GM18511 (cell line): ENCODE measurements around the gene AFAP1L1.
A peak's percentile ranks its signal among the peaks of the same experiment; 100 is the strongest.

Source experiments
- ATAC-seq: cut with Tn5 transposase; IDR thresholded peaks from one replicate; pipeline ENCODE4 v1.9.1; 2021; ENCODE audit warnings: mild to moderate bottlenecking, moderate library complexity; ENCODE audit not compliant: unreplicated experiment

AFAP1L1 gene

DNA sequence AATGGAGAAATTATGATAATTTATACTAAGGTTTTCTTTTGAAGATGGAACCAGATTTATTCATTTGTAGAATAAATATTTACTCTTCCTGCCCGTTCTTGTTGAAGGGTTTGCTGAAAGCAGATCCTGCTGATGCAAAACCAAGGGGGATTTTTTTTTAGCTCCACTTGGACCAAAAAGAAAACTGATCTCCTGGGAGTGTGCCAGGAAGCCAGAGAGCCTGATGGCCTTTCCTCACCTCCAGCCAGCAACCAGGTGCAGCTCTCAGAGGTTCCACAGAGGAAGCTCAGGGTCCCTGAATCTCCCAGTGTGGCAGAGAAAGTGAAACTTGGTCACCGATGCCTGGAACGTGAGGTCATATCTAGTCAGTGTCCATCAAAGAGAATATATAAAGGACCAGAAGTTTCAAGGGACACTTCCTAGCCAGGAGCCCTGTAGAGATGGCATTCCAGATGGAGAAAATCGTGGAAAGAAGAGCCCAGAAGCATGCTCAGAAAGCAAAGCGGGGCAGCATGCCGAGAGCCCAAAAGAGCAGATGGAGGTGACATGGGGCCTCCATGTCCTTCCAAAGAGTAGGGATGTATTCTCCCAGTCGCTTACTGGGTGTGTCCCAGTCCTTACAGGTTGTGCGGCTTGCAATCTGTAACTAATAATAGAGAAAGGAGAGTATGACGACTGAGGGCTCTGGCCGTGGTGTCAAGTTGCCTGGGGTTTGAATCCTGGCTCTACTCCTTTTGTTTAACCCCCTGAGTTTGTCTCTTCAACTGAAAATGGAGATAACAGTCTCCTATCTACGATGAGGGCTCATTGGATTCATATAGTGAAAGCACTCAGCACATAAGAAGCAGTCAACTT is 12.2 kb downstream of the AFAP1L1 start:
- no peak for ATAC-seq

GRCh38 chr5:149284501-149284900 is 12.8 kb downstream of the AFAP1L1 start:
- ATAC-seq, result no peak

DNA sequence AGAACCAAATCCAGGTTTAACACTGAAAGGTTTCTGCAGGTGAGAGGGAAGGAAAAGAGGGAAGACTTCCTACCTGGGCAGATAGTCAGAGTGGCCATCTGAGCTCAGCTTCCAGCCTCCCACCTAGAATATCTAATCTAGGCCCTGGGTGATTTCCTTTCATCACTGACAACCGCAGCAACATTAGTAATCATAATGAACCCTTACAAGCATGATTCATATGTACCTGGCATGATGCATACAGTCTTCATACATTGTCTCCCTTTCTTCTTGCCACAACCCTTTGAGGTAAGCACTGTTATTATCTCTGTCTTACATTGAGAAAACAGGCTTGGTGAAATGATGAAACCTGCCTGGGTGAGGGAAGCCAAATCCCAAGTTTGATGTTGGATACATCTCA is 13.5 kb downstream of the AFAP1L1 start:
- ATAC-seq, result no peak

DNA sequence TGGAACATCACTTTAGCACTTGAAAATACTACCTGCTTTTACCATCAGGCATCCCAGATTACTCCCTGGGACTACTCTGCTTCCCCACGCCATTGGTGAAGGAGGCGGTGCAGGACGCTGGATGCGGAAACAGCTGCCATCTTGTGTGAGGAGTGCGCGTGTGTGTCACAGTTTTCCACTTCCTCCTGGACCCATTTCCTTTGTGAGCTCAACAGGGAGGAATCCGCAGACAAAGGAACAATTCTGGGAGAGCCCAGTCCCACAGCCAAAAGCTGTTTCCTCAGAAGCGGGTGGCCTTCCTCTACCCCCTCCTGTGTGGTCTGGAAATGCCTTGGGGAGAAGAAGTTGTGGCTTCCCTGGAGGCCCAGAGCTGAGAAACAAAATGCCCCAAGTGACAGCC is 16.8 kb downstream of the AFAP1L1 start:
- no peak for ATAC-seq

DNA sequence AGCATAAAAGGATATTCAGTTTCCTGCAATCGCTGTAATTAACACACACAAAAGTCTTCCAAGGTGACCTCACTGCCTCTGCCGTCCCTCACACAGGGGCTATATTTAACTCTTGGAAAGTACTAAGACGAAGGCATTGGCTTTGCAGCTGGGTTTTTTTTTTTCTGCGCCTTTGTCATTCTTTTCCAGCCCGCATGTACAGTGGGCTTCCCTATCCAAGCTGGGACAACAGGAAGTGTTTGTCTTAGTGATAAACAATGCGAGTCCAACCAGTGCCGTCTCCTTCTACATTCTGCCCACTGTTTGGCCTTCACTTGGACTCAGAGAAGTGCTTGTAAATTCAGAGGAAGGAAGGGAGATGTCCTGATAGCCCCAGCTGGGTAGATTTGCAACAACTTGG is 17.6 kb downstream of the AFAP1L1 start:
- no peak for ATAC-seq

DNA sequence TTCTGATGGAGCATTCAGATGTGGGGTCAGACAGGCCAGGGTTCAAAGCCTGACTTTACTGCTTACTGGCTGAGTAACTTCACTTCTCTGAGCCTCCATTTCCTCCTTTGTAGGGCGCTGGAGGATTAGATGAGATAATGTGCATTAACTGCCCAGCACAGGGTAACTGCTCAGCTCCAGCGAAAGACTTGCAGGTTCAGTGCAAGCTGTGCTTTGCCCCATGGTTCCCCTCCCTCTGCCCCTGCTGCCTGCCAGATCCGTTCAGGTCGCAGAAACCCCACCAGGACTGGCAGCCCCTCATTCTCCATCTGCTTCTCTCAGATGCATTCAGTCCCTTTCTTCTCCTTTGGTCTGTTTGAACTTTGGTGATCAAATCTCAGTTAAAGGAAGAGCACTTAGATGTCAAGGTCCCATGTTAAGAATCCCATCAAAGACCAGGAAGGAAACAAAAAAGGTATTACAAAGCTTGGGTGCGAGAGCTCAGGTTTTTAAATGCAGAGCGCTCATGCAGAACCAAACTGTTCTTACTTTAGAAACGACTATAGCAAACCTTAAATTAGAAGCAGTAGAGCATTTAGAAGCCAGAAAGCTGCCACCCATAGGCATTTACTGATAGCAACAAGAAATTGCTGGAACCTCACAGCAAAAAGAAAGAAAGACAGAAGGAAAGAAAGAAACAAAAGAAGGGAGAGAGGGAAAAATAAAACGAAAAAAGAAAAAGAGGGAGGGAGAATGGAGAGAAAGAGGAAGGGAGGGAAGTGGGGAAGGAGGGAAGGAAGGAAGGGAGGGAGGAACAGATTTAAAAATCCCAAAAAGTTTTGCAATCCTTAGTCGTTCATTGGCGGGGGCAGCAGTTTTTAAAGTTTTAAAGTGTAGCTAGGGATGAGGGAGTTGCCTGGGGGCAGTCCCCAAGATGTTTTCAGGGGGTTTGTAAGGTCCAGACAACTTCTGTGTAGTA is 23.5 kb downstream of the AFAP1L1 start:
- ATAC-seq, result no peak

DNA sequence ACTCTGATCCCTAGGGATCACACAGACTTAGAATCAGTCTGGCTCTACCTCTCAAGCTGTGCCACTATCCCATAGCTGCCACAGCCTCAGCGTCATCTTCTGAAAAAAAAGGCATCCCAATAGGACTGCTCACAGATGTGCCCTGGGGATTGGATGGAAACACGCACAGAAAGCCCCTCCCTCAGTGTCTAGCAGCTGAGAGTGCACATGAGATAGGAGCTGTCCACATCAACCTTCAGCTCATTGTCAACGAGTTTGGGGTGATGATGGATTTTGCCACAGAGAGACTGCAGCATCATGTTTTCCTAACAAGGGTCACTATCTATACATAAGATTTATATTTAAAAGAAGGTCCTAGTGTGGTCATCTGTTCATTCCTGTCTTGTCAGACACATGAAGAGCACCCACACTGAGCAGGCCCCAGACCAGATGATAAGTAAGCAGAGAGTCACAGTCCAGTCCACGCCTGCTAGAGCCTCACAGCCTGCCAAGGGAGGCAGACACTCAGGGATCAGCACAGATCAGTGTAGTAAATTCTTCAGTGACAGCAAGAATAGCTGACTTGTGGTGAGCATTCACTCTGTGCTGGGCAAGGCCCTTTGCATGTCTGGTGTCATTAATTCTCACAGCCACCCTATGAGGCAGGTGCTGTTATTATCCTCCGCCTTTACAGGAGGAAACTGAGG is 25.8 kb downstream of the AFAP1L1 start:
- no peak for ATAC-seq

- ATAC-seq, result no peak
These were observed 26.5 kb downstream of the AFAP1L1 start for GRCh38 chr5:149298163-149298562.

DNA sequence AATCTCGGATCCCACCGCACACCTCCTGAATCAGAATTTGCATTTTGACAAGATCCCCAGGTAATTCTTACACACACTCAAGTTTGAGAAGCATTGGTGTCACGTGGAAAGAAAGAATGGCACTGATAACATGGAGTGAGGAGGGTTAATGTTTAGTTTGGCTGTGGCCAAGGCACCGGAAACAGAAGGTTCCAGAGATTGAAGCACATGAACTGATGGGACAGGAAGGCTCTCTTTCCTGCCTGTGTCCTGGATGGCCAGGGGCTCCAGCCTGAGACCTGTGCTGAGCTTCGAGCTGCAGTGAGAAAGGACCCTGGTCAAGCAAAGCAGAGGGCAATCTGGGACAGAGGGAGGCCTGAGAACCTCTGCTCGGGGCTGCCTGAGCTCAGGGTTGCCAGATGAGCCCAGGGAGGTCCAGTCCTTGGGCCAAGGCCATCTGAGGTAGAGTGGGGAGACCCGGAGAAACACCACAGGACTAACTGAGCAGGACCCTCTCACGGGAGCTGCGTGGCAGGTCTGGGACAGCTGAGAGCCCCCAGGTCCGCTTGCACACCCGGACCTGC is 27.3 kb downstream of the AFAP1L1 start:
- peak; percentile 41 for ATAC-seq

DNA sequence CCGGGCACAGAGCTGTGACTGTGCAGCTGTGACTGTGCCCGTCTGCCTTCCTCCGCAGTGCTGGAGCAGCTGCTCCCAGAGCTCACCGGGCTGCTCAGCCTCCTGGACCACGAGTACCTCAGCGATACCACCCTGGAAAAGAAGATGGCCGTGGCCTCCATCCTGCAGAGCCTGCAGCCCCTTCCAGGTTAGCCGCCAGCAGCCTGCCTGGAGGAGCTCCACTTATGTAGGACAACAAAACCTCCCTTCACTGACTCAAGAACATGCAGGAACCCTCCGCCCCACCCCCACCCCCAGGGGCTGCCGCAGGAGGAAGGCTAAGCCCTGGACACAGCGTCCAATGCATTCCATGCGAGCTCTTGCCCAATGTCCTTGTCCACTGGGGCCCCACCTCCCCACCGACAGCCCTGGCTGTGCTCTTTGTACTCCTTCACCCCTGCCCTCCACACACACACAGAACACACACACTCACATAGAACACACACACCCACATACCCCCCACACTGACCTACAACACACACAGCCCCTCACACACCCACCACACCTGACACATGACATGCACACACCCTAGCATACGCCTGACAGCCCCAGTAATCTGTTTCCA is 27.9 kb downstream of the AFAP1L1 start:
- ATAC-seq, result no peak

GRCh38 chr5:149300441-149300840 is 28.8 kb downstream of the AFAP1L1 start:
- ATAC-seq, result no peak

DNA sequence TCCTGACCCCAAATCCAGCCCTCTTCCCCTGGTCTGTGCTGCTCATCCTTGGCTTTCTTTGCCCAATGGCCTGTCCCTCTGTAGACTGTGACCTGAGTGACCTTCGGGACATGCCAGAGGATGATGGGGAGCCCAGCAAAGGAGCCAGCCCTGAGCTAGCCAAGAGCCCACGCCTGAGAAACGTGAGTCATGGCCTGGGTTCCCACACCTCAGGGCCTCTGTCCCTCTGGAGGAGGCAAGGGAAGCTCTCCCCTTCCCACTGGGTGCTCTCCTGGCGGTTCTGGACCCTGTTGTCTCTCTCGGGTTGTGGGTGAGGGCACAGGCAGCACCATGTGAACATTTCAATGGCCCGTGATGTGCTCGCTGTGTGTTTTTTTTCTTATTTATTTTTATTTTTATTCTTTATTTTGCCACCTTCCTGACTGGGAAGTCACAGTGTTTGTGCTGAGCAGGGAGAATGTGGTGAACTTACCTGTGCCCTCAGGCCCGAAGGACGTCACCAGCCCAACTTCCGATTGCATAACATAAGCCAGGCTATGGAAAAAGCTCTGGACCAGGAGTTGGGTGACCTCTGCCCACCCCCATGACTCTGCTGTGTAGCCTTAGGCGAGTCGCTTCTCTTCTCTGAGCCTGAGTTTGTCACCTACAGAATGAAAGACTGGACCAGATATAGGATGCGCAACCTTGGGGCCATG is 29.5 kb downstream of the AFAP1L1 start:
- no peak for ATAC-seq

DNA sequence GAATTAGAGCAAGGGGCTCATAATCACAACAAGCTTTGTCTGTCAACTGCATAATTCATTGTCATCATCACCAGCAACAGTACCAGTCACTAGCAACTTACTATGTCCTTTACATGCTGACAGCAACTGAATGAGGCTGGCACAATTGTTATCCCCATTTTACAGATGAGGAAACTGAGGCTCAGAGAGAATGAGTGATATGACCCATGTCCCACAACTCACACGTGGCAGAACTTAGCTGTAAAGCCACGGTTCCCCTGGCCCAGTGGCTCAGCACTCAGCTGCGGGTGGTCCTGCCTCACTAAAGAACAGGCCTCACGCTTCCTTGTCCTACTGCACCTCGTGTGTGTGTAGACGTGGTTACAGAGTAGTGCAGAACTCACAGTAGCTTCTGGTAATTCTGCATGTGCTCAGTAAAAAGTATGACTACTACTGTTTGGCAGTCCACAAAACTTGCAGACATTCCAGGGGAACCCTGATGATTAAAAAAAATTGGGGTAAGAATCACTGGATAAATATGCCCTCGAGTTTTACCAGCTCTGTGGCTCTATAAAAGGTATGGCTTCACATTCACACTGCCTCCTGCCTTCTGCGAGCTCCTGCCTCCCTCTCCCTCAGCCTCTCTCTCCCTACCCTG is 30.2 kb downstream of the AFAP1L1 start:
- no peak for ATAC-seq

DNA sequence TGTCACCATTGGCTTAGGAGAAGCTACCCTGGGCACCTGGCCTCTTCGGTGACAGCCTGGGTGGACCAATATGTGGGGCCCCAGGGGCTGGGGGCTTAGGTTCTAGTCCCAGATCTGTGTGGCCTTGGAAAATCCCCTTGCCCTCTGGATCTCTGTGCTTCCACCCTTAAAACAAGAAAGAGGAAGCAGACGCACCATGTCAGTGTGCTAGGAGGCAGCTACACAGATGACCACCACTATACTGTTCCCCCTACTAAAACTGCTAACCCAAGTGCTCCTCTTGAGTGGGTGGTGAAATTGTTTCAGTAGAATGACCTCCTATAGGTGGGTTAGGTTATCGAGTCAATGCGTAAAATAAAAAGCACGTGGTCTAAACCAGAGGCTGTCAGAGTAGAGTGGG is 31.0 kb downstream of the AFAP1L1 start:
- no peak for ATAC-seq

GRCh38 chr5:149303210-149303609 is 31.6 kb downstream of the AFAP1L1 start:
- no peak for ATAC-seq

- ATAC-seq, result no peak
These were observed 32.8 kb downstream of the AFAP1L1 start for GRCh38 chr5:149304195-149305078.

- ATAC-seq, result no peak
These were observed 37.7 kb downstream of the AFAP1L1 start for GRCh38 chr5:149309354-149309753.

GRCh38 chr5:149310488-149310887 is 38.8 kb downstream of the AFAP1L1 start:
- no peak for ATAC-seq
